HFFc6 (cell line): ENCODE results near the gene PCSK6. TPM values are rescaled to one million over a fixed set of nuclear protein-coding genes. Genes with fewer than 3 reads are reported as not detected.
"Not testable (repeated sequence)": the region's sequence is repeated elsewhere in the genome, so short reads cannot be mapped to it uniquely, and the experiment has no call there.

ENCODE experiments used
- DNase-seq: peaks from one replicate; pipeline ENCODE4 v3.0.0-alpha.2; 2018
- H3K27ac Mint-ChIP-seq: 2 replicates; pipeline ENCODE4 v1.8.0; 2020; ENCODE audit warnings: mild to moderate bottlenecking, mixed read lengths
- H3K27me3 Mint-ChIP-seq: 2 replicates; pipeline ENCODE4 v1.8.0; 2021; ENCODE audit warnings: mild to moderate bottlenecking, moderate library complexity, mixed read lengths; ENCODE audit not compliant: insufficient read depth
- H3K36me3 Mint-ChIP-seq: 2 replicates; pipeline ENCODE4 v1.8.0; 2021; ENCODE audit warnings: low read depth, mixed read lengths
- H3K4me1 Mint-ChIP-seq: 2 replicates; pipeline ENCODE4 v1.8.0; 2020; ENCODE audit warnings: low read depth, mixed read lengths
- H3K4me3 Mint-ChIP-seq: 2 replicates; pipeline ENCODE4 v1.8.0; 2020; ENCODE audit warnings: mild to moderate bottlenecking, moderate library complexity, mixed read lengths
- H3K9me3 Mint-ChIP-seq: 2 replicates; pipeline ENCODE4 v1.8.0; 2020; ENCODE audit warnings: mild to moderate bottlenecking, mixed read lengths
- CTCF ChIP-seq: fragments of 200-600 bp; sonication (generic); IDR thresholded peaks from 2 replicates; pipeline ENCODE4 v1.5.0; 2021; ENCODE audit warnings: antibody characterized with exemption, mild to moderate bottlenecking
- total RNA-seq, 6 experiments: library from RNA; stranded (reverse); fragmentation: NEBNext Ultra II Directional; extraction: Animal tissue kit (Norgen Biotek cat#: 25700); gene quantifications; 2 replicates in 1 of 6; 3 replicates in 5 of 6; pipeline ENCODE4 v1.2.3, GENCODE V29; 2021

Gene PCSK6
- total RNA-seq, 6 experiments from 2014 or later = not detected

DNA sequence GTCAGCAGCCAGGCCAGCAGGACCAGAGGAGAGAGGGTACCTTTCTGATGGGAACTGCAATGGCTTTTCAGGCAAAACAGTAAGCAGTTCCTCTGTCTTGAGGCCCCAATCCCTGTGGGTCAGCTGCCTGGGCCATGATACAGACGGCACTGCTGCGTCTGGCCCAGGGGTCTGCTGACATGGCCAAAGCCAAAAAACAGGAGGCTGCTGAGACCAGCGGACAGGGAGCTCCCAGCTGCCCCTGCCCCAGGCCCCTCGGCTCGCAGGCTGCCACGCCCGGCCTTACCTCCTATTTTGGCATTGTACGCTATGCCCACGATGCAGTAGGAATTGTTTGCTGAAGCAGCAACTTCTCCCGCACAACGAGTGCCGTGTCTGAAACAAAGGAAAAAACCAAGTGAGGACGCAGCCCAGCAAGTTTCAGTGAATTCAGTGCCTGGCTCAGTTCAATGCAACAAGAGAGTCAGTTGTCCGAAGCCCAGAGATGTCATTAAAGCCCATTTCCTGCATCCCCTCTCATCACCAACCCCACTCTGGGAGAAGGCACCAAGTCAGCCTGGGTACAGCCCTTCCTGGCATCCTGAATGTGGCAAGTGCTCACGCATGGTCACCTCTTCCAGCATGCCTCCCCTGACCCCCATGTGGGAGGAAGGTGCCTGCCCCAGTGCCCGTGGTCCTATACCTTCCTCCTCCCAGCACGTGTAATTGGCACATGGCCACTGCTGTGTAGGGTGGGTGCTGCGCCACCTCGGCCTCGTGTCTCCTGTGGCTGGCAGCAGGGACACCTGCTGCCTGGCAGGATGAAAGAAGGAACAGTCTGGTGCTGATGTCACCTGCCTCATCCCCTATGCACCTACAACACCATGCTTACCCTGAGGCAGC, 61.7 kb downstream of the PCSK6 start:
- no peak for DNase-seq
- Mint-ChIP-seq H3K4me3 (no peak overlapping the region), H3K9me3 (no peaks in the 10 kb centered on the region), H3K4me1 (no peaks in the 10 kb centered on the region), H3K27me3 (peaks cover 38% of the 10 kb centered on the region), H3K36me3 (no peaks in the 10 kb centered on the region), H3K27ac (no peak overlapping the region)
- no peak for TF ChIP-seq CTCF

DNA sequence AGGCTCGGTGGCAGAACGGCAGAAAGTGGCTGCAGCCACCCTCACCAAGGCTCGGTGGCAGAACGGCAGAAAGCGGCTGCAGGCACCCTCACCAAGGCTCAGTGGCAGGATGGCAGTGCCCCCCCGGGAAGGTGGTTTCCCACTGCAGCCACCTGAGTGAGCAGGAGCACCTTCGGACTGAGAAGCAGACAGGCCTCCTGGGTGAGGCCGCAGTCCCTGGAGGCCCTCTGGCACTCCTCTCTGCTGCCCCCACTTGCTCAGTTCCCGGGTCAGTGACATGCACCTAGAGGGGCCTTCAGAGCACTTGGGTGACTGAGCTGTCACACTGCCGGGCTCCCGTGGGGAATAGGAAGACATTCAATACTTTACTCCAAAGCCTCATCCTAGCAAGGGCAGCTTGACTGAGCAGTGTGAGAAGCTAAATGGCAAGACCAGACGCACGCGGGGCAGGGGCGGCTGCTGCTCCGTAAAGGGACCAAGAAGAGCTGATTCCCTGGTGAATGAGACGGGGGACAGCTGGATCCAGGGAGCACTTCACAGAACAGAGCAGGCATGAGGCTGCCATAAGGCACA, 62.7 kb downstream of the PCSK6 start:
- no peak overlapping the region for H3K27ac Mint-ChIP-seq
- H3K9me3 Mint-ChIP-seq = no peaks in the 10 kb centered on the region
- no peak overlapping the region for H3K4me3 Mint-ChIP-seq
- H3K27me3 Mint-ChIP-seq = peaks cover 35% of the 10 kb centered on the region
- TF ChIP-seq CTCF = no peak
- DNase-seq = no peak
- no peaks in the 10 kb centered on the region for H3K4me1 Mint-ChIP-seq
- H3K36me3 Mint-ChIP-seq = no peaks in the 10 kb centered on the region

- H3K4me1 Mint-ChIP-seq = no peaks in the 10 kb centered on the region
- peaks cover 31% of the 10 kb centered on the region for H3K27me3 Mint-ChIP-seq
- H3K4me3 Mint-ChIP-seq = no peak overlapping the region
- H3K9me3 Mint-ChIP-seq = no peaks in the 10 kb centered on the region
- no peak overlapping the region for H3K27ac Mint-ChIP-seq
- DNase-seq = no peak
- TF ChIP-seq CTCF = no peak
- H3K36me3 Mint-ChIP-seq = no peaks in the 10 kb centered on the region
These were observed 63.6 kb downstream of the PCSK6 start for GRCh38 chr15:101425787-101426365.

DNA sequence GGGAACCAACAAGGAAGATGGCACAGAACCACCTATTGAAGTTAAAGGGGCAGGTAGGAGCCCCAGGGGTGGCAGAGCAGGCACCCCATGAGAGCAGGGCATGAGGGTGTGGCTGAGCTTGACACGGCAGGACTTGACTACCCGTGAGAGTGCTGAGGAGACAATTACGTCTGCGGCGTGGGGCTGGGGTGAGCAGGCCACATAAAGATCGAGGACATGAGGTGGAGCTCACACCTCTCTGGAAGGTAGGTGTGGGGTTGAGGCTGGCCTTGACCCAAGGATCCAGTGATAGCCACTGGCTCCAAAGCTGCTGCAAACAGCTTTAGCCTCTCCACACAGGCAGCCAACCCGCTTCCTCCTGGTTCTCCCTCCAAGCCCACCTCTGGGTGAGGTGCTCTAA, 64.5 kb downstream of the PCSK6 start:
- no peaks in the 10 kb centered on the region for H3K9me3 Mint-ChIP-seq
- H3K4me1 Mint-ChIP-seq = no peaks in the 10 kb centered on the region
- no peaks in the 10 kb centered on the region for H3K36me3 Mint-ChIP-seq
- no peak overlapping the region for H3K4me3 Mint-ChIP-seq
- DNase-seq = no peak
- no peak for TF ChIP-seq CTCF
- no peak overlapping the region for H3K27ac Mint-ChIP-seq
- peaks cover 30% of the 10 kb centered on the region for H3K27me3 Mint-ChIP-seq

DNA sequence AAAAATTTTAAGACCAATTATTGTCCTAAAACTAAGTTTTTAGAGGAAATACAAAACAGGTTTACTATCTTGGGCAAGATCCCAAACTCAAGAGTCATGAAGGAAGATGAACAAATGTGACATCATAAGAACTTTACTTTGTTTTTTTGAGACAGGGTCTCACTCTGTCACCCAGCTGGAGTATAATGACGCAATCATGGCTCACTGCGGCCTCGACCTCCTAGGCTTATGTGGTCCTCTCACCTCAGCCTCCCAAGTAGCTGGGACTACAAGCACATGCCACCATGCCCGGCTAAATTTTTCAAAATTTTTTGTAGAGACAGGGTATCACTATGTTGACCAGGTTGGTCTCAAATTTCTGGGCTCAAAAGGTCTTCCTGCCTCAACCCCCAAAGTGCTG, 69.3 kb downstream of the PCSK6 start:
- no peaks in the 10 kb centered on the region for H3K36me3 Mint-ChIP-seq
- DNase-seq = no peak
- no peak overlapping the region for H3K4me3 Mint-ChIP-seq
- no peaks in the 10 kb centered on the region for H3K9me3 Mint-ChIP-seq
- peaks cover 12% of the 10 kb centered on the region; the same call in 1 of the 2 replicates for H3K27me3 Mint-ChIP-seq
- TF ChIP-seq CTCF = no peak
- no peak overlapping the region for H3K27ac Mint-ChIP-seq
- no peaks in the 10 kb centered on the region for H3K4me1 Mint-ChIP-seq

GRCh38 chr15:101416475-101416874, 73.0 kb downstream of the PCSK6 start:
- peaks cover 12% of the 10 kb centered on the region for H3K27me3 Mint-ChIP-seq
- H3K36me3 Mint-ChIP-seq, H3K4me3 Mint-ChIP-seq, H3K27ac Mint-ChIP-seq, H3K9me3 Mint-ChIP-seq, DNase-seq, H3K4me1 Mint-ChIP-seq: not testable (repeated sequence)
